HEK293T (cell line): ENCODE results near the gene VMP1.

Experiments
- CTCF ChIA-PET: fragments of 350-600 bp; formaldehyde crosslinking; extraction: SDS; loops from one replicate; lab custom pipeline; 2021; ENCODE audit warnings: antibody characterized with exemption, inconsistent platforms; lab: Yijun Ruan, JAX
- POLR2A ChIA-PET: fragments of 350-600 bp; formaldehyde crosslinking; extraction: SDS; loops from one replicate; lab custom pipeline; 2020; ENCODE audit warnings: antibody characterized with exemption, inconsistent platforms; lab: Yijun Ruan, JAX
- DNase-seq: peaks from one replicate; pipeline ENCODE4 v3.0.0; 2012; ENCODE audit warnings: mixed read lengths; ENCODE audit errors: extremely low spot score
- ARNT ChIP-seq: fragments of 450-650 bp; IDR thresholded peaks from 2 replicates; pipeline ENCODE4 v1.6.1; 2017; ENCODE audit warnings: mild to moderate bottlenecking
- BHLHE40 ChIP-seq: fragments of 450-650 bp; IDR thresholded peaks from 2 replicates; pipeline ENCODE4 v1.6.1; 2016; ENCODE audit warnings: mild to moderate bottlenecking, moderate library complexity, borderline replicate concordance
- CTBP1 ChIP-seq: fragments of 450-650 bp; IDR thresholded peaks from 2 replicates; pipeline ENCODE4 v1.6.1; 2016; ENCODE audit warnings: borderline replicate concordance
- ELF4 ChIP-seq: fragments of 450-650 bp; IDR thresholded peaks from 2 replicates; pipeline ENCODE4 v1.6.1; 2017; ENCODE audit warnings: antibody characterized with exemption
- FOXA1 ChIP-seq: fragments of 450-650 bp; IDR thresholded peaks from 2 replicates; pipeline ENCODE4 v1.6.1; 2016; ENCODE audit warnings: mild to moderate bottlenecking
- FOXK2 ChIP-seq: fragments of 450-650 bp; IDR thresholded peaks from 2 replicates; pipeline ENCODE4 v1.6.1; 2016; ENCODE audit warnings: mild to moderate bottlenecking
- FOXM1 ChIP-seq: fragments of 450-650 bp; IDR thresholded peaks from 2 replicates; pipeline ENCODE4 v1.6.1; 2017; ENCODE audit warnings: mild to moderate bottlenecking, borderline replicate concordance
- HDGF ChIP-seq: fragments of 450-650 bp; IDR thresholded peaks from 2 replicates; pipeline ENCODE4 v1.6.1; 2017; ENCODE audit warnings: antibody characterized with exemption, borderline replicate concordance
- L3MBTL2 ChIP-seq: fragments of 450-650 bp; conservative IDR thresholded peaks from 2 replicates; pipeline ENCODE4 v1.6.1; 2016; ENCODE audit warnings: mild to moderate bottlenecking
- LEF1 ChIP-seq: fragments of 450-650 bp; IDR thresholded peaks from 2 replicates; pipeline ENCODE4 v1.6.1; 2017; ENCODE audit warnings: mild to moderate bottlenecking, borderline replicate concordance
- NFRKB ChIP-seq: fragments of 450-650 bp; IDR thresholded peaks from 2 replicates; pipeline ENCODE4 v1.6.1; 2016; ENCODE audit warnings: mild to moderate bottlenecking, moderate library complexity
- SP1 ChIP-seq: fragments of 450-650 bp; IDR thresholded peaks from 2 replicates; pipeline ENCODE4 v1.6.1; 2017
- SUZ12 ChIP-seq: fragments of 450-650 bp; IDR thresholded peaks from 2 replicates; pipeline ENCODE4 v1.6.1; 2016; ENCODE audit warnings: mild to moderate bottlenecking
- TARDBP ChIP-seq: fragments of 450-650 bp; IDR thresholded peaks from 2 replicates; pipeline ENCODE4 v1.6.1; 2016
- ZNF384 ChIP-seq: fragments of 450-650 bp; IDR thresholded peaks from 2 replicates; pipeline ENCODE4 v1.6.1; 2016
- TF ChIP-seq, protein P1 (sequence below): fragments of 450-650 bp; IDR thresholded peaks from 2 replicates; pipeline ENCODE4 v1.6.1; 2016

VMP1 gene

DNA sequence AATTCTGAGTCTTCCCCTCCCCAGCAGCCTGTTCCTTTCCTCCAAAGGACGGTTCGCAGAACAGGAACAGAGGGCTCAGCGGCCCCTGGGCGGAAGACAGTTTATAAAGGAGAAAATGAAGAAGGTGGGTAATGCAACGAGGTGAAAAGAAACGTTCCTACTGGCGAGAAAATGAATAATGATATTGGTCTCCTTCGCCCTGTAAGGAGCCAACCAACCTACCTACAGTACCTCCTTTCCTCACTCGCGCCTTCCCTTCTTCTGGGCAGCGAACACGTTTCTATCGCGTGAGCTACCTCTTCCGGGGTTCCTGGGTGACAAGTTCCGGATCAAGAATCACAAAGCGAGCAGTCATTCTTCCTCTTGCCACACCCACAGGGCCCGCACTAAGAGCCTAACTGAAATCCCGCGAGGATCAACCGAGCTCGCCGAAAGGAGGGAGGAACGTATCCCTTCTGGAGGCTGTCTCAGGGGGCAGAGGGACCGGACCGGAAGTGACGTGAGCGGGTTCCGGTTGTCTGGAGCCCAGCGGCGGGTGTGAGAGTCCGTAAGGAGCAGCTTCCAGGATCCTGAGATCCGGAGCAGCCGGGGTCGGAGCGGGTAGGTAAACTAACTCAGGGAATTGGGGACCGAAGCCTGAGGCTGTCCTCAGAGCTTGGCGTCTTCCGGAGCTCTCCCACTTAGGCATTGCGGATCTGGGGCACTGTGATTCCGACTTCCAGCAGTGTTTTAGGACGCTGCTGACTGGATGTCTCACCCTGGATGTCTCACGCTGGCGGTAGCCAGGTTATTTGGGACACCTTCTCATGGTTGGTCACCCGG is at the start of gene VMP1, which contains the start of gene PTRH2:
TSS of gene VMP1 (plus strand) at position 506 of the 822 bp plus-strand sequence. CDS start 23,793 bp downstream, outside the sequence.
TSS of gene PTRH2 (minus strand) at position 282 of the 822 bp plus-strand sequence. CDS start 9,452 bp downstream, outside the sequence.
- ChIA-PET CTCF (interaction anchor here (0.7 kb wide), 1 partner anchor 10 kb away, joined by 3 read pairs; no protein-coding TSS in a partner anchor), POLR2A (interaction anchor here (0.6 to 2.6 kb wide), 24 partner anchors 9 to 1193 kb away, joined by 3 to 22 read pairs (median 3); partner anchors contain the start of genes CLTC, GDPD1, MTMR4 and PRR11)

DNA sequence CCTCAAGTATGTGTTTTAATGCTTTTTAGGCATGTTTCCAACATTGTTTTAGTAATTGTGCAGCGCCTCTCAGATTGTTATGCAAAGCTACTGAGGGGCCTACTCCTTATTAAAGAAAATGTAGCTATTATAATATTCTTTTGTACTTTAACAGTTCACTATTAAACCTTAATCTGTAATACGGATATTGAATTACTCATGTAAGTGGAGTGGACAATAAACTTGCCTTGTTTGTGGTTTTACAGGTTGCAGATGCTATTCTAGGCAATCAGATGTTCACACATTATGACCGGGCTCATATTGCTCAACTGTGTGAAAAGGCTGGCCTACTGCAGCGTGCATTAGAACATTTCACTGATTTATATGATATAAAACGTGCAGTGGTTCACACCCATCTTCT is 41.2 kb upstream of the VMP1 start:
- CTCF ChIA-PET = no interaction called here

More for the DNA sequence above, at the start of gene VMP1, which contains the start of gene PTRH2:
- TF ChIP-seq LEF1 (no peak; the same call in 1 of the 2 replicates), L3MBTL2 (peak; percentile 92), FOXA1 (no peak), FOXK2 (no peak), ELF4 (peak; percentile 86), TARDBP (no peak), BHLHE40 (no peak; the same call in 1 of the 2 replicates), NFRKB (no peak)
- TF ChIP-seq, protein P1, sequence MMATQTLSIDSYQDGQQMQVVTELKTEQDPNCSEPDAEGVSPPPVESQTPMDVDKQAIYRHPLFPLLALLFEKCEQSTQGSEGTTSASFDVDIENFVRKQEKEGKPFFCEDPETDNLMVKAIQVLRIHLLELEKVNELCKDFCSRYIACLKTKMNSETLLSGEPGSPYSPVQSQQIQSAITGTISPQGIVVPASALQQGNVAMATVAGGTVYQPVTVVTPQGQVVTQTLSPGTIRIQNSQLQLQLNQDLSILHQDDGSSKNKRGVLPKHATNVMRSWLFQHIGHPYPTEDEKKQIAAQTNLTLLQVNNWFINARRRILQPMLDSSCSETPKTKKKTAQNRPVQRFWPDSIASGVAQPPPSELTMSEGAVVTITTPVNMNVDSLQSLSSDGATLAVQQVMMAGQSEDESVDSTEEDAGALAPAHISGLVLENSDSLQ = peak; percentile 88
- peak; percentile 99 for DNase-seq

DNA sequence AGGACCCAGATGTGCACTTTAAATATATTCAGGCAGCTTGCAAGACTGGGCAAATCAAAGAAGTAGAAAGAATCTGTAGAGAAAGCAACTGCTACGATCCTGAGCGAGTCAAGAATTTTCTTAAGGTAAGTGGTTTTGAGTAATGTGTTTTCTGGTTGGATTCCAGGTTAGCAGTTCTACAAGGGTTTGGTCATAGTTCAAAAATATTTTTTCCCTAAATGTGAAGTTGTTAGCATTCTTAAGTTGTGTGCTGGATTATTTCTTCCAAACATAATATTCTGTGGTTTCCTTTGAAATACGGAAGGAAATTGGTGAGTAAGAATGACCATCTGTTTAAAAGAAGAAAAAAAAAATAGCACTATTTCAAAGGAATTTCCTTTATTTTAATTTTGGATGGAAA is 38.6 kb upstream of the VMP1 start:
- TF ChIP-seq LEF1 (no peak), ZNF384 (no peak), FOXA1 (no peak), BHLHE40 (no peak), SUZ12 (no peak), SP1 (no peak), ELF4 (no peak), CTBP1 (no peak)
- ChIA-PET POLR2A (interaction anchor here (1.1 kb wide), 1 partner anchor 49 kb away, joined by 5 read pairs; the partner anchor contains the start of gene CLTC), CTCF (no interaction called here)
- DNase-seq = no peak

More for the DNA sequence above, 41.2 kb upstream of the VMP1 start:
- POLR2A ChIA-PET = no interaction called here
- no peak for TF ChIP-seq ARNT
- no peak for TF ChIP-seq ZNF384
- TF ChIP-seq TARDBP = no peak
- no peak for TF ChIP-seq NFRKB
- no peak for TF ChIP-seq L3MBTL2
- TF ChIP-seq, protein P1 = no peak
- TF ChIP-seq FOXA1 = no peak
- no peak for TF ChIP-seq FOXM1
- no peak for TF ChIP-seq SP1
- TF ChIP-seq HDGF = no peak
- TF ChIP-seq ELF4 = no peak
- no peak for TF ChIP-seq SUZ12
- no peak for TF ChIP-seq BHLHE40
- TF ChIP-seq LEF1 = no peak
- no peak for DNase-seq

DNA sequence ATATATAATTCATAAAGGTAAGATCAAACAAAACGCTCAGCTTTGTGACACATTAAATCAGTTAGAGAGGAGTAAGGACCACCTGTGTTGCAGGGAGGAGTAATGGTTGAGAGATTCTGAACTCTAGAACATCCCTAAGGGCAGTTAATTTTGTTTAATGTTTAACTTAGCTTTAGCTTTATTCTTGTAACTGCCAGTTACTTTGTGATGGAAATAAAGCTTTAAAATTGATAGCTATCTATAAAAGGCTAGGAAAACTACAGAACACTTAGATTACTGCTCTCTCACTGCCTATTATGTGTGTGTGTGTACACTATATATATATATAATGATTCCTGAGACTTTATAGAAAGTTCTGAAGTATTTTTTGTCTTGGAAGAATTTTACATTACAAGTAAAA is 38.0 kb upstream of the VMP1 start:
- CTCF ChIA-PET = no interaction called here
- DNase-seq = no peak
- TF ChIP-seq ZNF384 = no peak
- no peak for TF ChIP-seq L3MBTL2
- no peak for TF ChIP-seq SUZ12
- TF ChIP-seq TARDBP = no peak
- no peak for TF ChIP-seq CTBP1
- TF ChIP-seq NFRKB = no peak
- TF ChIP-seq, protein P1 = no peak
- TF ChIP-seq ARNT = no peak
- POLR2A ChIA-PET = interaction anchor here (1.1 kb wide), 1 partner anchor 50 kb away, joined by 5 read pairs; the partner anchor contains the start of gene CLTC

DNA sequence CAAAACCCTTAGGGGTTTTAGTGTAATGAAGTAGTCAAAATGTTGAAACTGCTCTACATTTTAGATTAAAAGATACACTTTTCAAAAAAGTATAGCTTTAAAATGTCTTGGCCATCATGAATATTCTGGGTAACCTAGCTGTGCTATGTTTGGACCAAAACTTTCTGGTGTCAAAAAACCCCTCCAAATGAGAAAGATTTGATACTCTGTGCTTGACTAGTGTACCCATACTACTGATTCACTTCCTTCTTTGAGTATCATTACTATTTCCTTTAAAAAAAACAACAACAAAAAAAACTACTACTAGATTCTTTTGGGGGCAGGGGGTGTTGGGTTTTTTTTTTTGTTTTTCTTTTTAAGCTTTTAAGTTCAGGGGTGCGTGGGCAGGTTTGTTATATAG is 37.5 kb upstream of the VMP1 start:
- TF ChIP-seq TARDBP (no peak), HDGF (no peak), SUZ12 (no peak), ZNF384 (no peak), NFRKB (no peak)
- ChIA-PET CTCF (no interaction called here), POLR2A (interaction anchor here (1.1 to 1.5 kb wide), 2 partner anchors 50 kb away, joined by 5 to 9 read pairs; partner anchors contain the start of gene CLTC)
- no peak for DNase-seq

DNA sequence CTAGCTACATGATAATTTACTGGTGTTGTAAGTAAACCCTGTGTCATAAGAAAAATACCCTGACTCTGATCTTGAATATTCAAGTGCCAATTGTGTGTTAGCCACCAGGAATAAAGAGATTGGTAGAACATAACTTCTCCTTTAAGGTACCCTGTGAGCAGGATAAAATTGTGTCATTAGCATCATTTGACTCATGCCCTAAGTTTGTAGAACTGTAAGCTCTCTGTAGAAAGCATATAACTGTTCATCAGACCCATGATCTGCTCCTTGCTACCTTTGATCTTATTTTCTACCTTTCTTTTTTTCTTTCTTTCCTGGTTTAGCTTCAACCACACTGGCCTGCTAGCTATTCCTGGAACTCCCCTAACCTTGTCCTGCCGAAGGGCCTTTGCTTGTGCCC is 36.1 kb upstream of the VMP1 start:
- ChIA-PET CTCF (no interaction called here), POLR2A (interaction anchor here (0.7 to 1.5 kb wide), 2 partner anchors 36 to 52 kb away, joined by 3 to 9 read pairs; partner anchors contain the start of genes CLTC, PTRH2 and VMP1)
- TF ChIP-seq HDGF (no peak), ZNF384 (no peak), SP1 (no peak), FOXM1 (no peak), FOXA1 (no peak), SUZ12 (no peak), NFRKB (no peak), ELF4 (no peak), L3MBTL2 (no peak), TARDBP (no peak), FOXK2 (no peak), LEF1 (no peak)
- no peak for DNase-seq
